Mesodermal cell (in vitro differentiated cells): Measurements from ENCODE around the gene LENG9.
"Not testable (repeated sequence)": the region's sequence is repeated elsewhere in the genome, so short reads cannot be mapped to it uniquely, and the experiment has no call there.

Source experiments
- H3K27ac ChIP-seq: 2 replicates; pipeline ENCODE4 v1.7.0; 2013; ENCODE audit warnings: mild to moderate bottlenecking, low read depth, low read length, moderate library complexity; ENCODE audit not compliant: severe bottlenecking
- H3K36me3 ChIP-seq: 2 replicates; pipeline ENCODE4 v1.7.1; 2013; ENCODE audit warnings: mild to moderate bottlenecking, low read length, moderate library complexity; ENCODE audit not compliant: control insufficient read depth, insufficient read depth
- H3K4me1 ChIP-seq: one replicate; pipeline ENCODE4 v1.7.1; 2013; ENCODE audit warnings: mild to moderate bottlenecking, low read length; ENCODE audit not compliant: insufficient read depth, control insufficient read depth, poor library complexity, severe bottlenecking
- H3K4me3 ChIP-seq: 2 replicates; pipeline ENCODE4 v1.7.0; 2013; ENCODE audit warnings: low read length, control low read depth, mild to moderate bottlenecking; ENCODE audit not compliant: insufficient read depth, poor library complexity, severe bottlenecking; ENCODE audit errors: extremely low read depth
- H3K9me3 ChIP-seq: 2 replicates; pipeline ENCODE4 v1.7.1; 2013; ENCODE audit warnings: mild to moderate bottlenecking, low read length, moderate library complexity; ENCODE audit not compliant: control insufficient read depth
- WGBS, 2 experiments: methylation state at CpG; one replicate each; pipeline ENCODE4 v1.1.5; 2013; ENCODE audit warnings: missing lambda C conversion rate in 2 of 2; ENCODE audit not compliant: insufficient coverage in 2 of 2; 5-methylcytosine and 5-hydroxymethylcytosine counted together

Gene LENG9

GRCh38 chr19:54478677-54479266 lies 15.2 kb upstream of the LENG9 start:
- Histone ChIP-seq H3K27ac (no peak overlapping the region), H3K9me3 (no peaks in the 10 kb centered on the region), H3K4me3 (no peak overlapping the region), H3K36me3 (no peaks in the 10 kb centered on the region), H3K4me1 (peaks cover 2% of the 10 kb centered on the region)
- 21 to 29% methylated on average over 6 of the region's 10 CpGs for WGBS, 2 experiments

DNA sequence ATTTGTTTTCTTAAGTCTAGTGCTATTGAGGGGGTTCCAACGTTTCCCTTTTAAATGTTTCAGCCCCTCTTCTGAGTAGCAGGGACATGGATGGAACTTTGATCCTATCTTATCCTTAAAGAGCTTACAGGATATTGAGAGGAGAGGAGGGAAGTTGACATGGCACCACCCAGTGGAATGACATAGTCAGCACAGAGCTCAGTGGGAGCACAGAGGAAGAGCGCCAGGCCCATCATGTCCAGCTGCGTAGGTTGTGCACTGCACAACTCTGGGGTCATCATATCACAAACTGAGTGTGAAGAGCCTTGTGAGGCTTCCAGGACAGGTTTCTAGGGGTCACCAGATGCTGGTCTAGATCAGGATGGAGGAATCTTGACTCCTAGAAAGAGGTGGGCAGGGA lies 14.1 kb upstream of the LENG9 start:
- H3K4me3 ChIP-seq: no peak overlapping the region
- H3K4me1 ChIP-seq: peaks cover 8% of the 10 kb centered on the region
- H3K36me3 ChIP-seq: no peaks in the 10 kb centered on the region
- no peak overlapping the region for H3K27ac ChIP-seq
- no peaks in the 10 kb centered on the region for H3K9me3 ChIP-seq
- WGBS, 2 experiments: 73 to 86% methylated on average over 2 of the region's 3 CpGs

- Histone ChIP-seq H3K36me3 (no peaks in the 10 kb centered on the region), H3K4me3 (no peak overlapping the region), H3K9me3 (no peaks in the 10 kb centered on the region), H3K4me1 (peaks cover 8% of the 10 kb centered on the region), H3K27ac (no peak overlapping the region)
- WGBS, 2 experiments: 69 to 79% methylated on average over 7 to 9 of the region's 11 CpGs
Observed at GRCh38 chr19:54475706-54476105, 12.1 kb upstream of the LENG9 start.

DNA sequence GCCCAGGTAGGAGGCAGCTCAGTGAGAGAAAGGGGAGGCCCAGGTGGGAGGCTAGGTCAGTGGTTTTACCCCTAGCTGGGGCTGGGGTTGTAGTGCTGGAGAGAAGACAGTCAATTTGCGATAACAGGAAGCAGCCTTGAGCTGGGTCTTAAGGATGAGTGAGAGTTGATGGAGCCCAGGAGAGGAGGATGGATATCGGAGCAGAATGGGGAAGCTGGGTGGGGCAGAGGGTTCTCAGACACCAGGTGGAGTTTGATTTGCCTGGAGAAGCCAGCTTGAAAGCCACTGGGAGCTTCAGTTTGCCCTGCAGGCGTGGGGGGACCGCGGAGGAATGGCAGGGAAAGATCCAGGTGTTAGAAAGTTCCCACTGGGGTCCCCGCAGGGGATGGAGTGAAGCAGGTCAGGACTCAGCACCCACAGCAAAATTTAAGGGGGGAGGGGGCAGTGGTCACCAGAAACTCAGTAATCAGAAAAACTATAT lies 10.4 kb upstream of the LENG9 start:
- no peaks in the 10 kb centered on the region for H3K36me3 ChIP-seq
- peaks cover 8% of the 10 kb centered on the region for H3K4me1 ChIP-seq
- H3K9me3 ChIP-seq: no peaks in the 10 kb centered on the region
- WGBS, 2 experiments: 78 to 87% methylated on average over 4 of the region's 6 CpGs
- peak overlapping the region; percentile 86 for H3K27ac ChIP-seq
- H3K4me3 ChIP-seq: no peak overlapping the region

DNA sequence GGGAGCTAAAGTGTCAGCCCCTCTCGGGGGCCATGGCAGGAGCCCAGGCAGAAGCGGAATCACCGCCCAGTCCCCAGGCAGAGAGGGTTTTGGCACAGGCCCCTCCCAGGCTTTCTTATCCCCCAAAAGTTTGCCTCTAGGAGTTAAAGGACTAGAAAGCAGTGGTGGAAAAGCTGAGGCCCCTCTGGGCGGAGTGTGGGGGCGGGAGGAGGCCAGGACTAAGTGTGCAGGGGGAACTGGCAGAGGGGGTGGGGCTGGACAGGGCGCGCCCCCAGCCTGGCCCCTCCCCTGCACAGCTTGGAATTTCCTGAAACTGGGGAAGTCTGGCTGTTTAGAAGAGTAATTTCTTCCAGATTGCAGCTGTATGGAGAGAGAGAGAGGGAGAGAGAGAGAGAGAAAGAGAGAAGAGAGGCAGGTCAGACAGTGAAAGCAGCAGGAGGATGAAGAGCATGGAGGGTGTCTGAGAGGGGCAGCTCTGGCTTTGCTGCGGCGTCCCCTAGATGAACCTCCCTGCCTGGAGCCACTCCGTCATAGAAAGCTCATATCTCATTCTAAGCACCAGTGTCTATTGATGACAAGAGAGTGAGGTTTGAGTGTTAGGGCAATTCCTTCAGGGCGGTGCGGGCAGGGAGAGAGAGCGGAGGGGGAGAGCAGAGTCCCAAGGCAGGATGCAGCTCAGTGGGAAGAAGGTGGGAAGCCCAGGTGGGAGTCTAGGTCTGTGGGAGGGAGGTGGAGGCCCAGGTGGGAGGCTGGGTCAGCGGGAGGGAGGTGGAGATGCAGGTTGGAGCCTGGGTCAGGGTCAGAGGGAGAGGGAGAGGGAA lies 9.7 kb upstream of the LENG9 start, which contains the start of gene CDC42EP5:
Gene CDC42EP5 (minus strand): TSS at position 226 of the 821 bp plus-strand sequence. CDS start 7,749 bp downstream, outside the sequence.
- H3K36me3 ChIP-seq: no peaks in the 10 kb centered on the region
- H3K4me3 ChIP-seq: peak within 1 kb of the TSS; percentile 24
- H3K9me3 ChIP-seq: no peaks in the 10 kb centered on the region
- H3K4me1 ChIP-seq: peaks cover 8% of the 10 kb centered on the region
- WGBS, 2 experiments: 35 to 49% methylated on average over 8 to 10 of the region's 14 CpGs
- peak within 1 kb of the TSS; percentile 86 for H3K27ac ChIP-seq

DNA sequence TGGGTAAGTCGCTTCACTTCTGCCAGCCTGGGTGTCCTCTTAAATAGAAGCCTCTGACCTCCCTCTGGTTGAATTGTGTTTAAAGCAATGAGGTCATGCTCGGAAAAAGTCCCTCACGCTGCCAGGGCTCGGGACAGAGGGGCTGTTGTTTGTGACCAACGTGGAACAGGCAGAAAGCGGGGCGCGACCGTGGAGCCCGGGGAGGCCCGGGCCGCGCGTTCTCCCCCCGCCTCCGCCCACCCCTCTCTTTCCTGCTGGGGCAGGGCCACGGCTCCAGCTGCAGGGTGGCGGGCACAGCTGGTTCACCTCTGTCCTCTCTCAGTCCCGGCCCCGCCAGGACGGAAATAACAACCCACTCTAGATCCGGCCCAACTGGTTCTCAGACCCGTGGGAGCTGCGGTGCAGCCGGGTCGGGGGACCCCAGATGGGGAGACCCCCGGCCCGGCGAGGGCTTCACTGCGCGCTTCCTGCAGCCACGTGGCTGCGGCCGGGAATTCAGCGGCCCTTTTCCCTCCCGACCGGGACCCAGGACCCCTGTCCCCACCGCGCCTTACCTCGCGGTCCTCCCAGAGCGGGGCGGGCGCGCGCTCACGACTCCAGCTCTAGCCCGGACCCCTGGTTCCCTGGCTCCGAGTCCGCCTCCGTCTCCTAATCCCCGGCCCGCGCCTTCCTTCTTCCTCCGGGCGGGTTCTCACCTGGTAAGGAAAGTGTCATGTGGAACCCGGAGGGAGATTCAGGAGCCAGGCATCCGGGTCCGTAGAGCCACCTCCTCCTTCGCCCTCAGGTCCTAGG lies 7.6 kb upstream of the LENG9 start:
- H3K36me3 ChIP-seq: no peaks in the 10 kb centered on the region
- H3K27ac ChIP-seq: no peak overlapping the region
- peaks cover 8% of the 10 kb centered on the region for H3K4me1 ChIP-seq
- peak overlapping the region; percentile 26 for H3K4me3 ChIP-seq
- 20 to 29% methylated on average over 52 to 55 of the region's 60 CpGs for WGBS, 2 experiments
- H3K9me3 ChIP-seq: no peaks in the 10 kb centered on the region

GRCh38 chr19:54470276-54470887 lies 6.8 kb upstream of the LENG9 start:
- WGBS, 2 experiments: 83 to 87% methylated on average over 3 to 10 of the region's 10 CpGs
- Histone ChIP-seq H3K4me1 (peaks cover 8% of the 10 kb centered on the region), H3K36me3 (no peaks in the 10 kb centered on the region), H3K9me3 (no peaks in the 10 kb centered on the region), H3K4me3 (no peak overlapping the region), H3K27ac (no peak overlapping the region)

DNA sequence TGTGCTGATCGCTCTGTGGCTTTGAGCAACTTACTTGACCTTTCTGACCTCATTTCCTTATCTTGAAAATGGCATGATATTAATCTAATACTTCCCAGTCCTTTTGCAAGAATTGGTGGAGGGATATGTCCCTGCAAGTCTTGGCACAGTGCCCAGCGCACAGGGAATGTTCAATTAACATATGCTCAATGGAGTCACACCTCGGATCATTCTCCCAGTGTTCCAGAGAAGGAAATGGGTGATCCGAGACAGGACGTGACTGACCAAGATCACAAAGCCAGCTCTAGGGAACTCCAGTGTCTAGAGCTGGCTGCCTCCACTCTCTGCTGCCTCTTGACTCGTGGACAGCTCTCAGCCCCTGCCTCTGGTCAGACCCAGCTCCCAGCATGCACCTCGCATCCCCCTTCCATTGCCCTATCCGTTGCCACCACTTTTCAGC lies 5.9 kb upstream of the LENG9 start:
- Histone ChIP-seq H3K27ac (no peak overlapping the region), H3K4me3 (no peak overlapping the region), H3K36me3 (no peaks in the 10 kb centered on the region), H3K9me3 (no peaks in the 10 kb centered on the region), H3K4me1 (peaks cover 8% of the 10 kb centered on the region)
- 66 to 74% methylated on average over 7 to 8 of the region's 8 CpGs for WGBS, 2 experiments

- not testable (repeated sequence) for H3K4me3 ChIP-seq, H3K9me3 ChIP-seq, H3K27ac ChIP-seq, H3K4me1 ChIP-seq
- peaks cover 13% of the 10 kb centered on the region for H3K36me3 ChIP-seq
- 81 to 93% methylated on average over 14 of the region's 14 CpGs for WGBS, 2 experiments
Observed at GRCh38 chr19:54466110-54466480, 2.5 kb upstream of the LENG9 start.

DNA sequence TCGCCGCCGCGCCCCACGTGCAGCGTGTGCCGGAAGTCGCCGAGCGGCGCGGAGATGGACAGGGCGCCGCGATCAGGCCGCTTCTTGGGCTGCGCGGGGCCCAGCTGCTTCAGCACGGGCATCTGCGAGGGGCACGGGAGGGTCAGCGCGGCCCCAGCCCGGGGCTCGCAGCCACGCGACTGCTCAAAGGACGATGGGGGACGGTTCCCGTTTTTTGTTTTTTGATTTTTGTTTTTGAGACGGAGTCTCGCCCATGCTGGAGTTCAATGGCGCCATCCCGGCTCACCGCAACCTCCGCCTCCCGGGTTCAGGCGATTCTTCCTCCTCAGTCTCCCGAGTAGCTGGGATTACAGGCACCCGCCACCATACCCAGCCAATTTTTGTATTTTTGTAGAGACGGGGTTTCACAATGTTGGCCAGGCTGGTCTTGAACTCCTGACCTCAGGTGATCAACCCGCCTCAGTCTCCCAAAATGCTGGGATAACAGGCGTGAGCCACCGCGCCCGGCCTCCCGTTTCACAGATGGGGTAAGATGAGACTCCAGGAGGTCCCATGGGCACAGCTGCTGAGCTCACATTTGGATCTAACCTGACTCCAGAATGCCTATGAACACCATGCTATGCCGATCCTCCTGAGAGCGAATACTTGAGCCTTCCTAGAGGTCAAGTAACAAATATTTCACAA lies 2.0 kb upstream of the LENG9 start:
- no peak overlapping the region for H3K4me3 ChIP-seq
- H3K9me3 ChIP-seq: no peaks in the 10 kb centered on the region
- H3K4me1 ChIP-seq: peaks cover 13% of the 10 kb centered on the region
- no peak overlapping the region for H3K27ac ChIP-seq
- H3K36me3 ChIP-seq: peaks cover 18% of the 10 kb centered on the region
- WGBS, 2 experiments: 88 to 90% methylated on average over 44 to 49 of the region's 49 CpGs
